GM12878 (cell line): Measurements from ENCODE around the gene ANKRD60. TPM values are rescaled to one million over a fixed set of nuclear protein-coding genes. Genes with fewer than 3 reads are reported as not detected.

Source experiments
- ATAC-seq: fragments of 200-7000 bp; cut with Tn5 transposase; 3 replicates; pipeline ENCODE4 v1.9.1; 2020; ENCODE audit warnings: mild to moderate bottlenecking, moderate library complexity
- BruUV-seq: library from RNA; stranded (reverse); fragments of 400-500 nt; replicated peaks from 2 replicates; lab custom pipeline; 2021; lab: Mats Ljungman, UMichigan
- CTCF ChIA-PET: fragments of 300-600 bp; sonication (Branson Sonifier 250); formaldehyde crosslinking; extraction: SDS; loops from one replicate; lab custom pipeline; 2021; ENCODE audit warnings: inconsistent platforms; lab: Yijun Ruan, JAX
- POLR2A ChIA-PET: fragments of 350-600 bp; formaldehyde crosslinking; extraction: SDS; loops from one replicate; lab custom pipeline; 2021; ENCODE audit warnings: inconsistent platforms; lab: Charles Lee
- RAD21 ChIA-PET: fragments of 300-600 bp; sonication (Branson Sonifier 250); formaldehyde crosslinking; loops from one replicate; lab custom pipeline; 2023; ENCODE audit warnings: antibody characterized with exemption; ENCODE audit not compliant: unreplicated experiment; lab: Charles Lee
- SMC1A ChIA-PET: fragments of 300-600 bp; sonication (Branson Sonifier 250); formaldehyde crosslinking; loops from one replicate; lab custom pipeline; 2023; ENCODE audit not compliant: unreplicated experiment, uncharacterized antibody; lab: Charles Lee
- DNase-seq: peaks from one replicate; pipeline ENCODE4 v3.0.0-alpha.2; 2011; ENCODE audit warnings: low read depth, low spot score
- FAIRE-seq: peaks from 3 replicates; lab custom pipeline; 2011; peaks lifted over from hg19 to GRCh38; lab: Jason Lieb, UNC
- H2AFZ ChIP-seq: 2 replicates; pipeline ENCODE4 v1.6.0; 2011; ENCODE audit warnings: low read depth, low read length, control low read depth; ENCODE audit not compliant: control insufficient read depth
- H3K27ac ChIP-seq: 2 replicates; pipeline ENCODE4 v1.5.1; 2011; ENCODE audit warnings: control low read depth; ENCODE audit not compliant: control insufficient read depth, insufficient read depth
- H3K27me3 ChIP-seq, 2 experiments: replicated peaks in 1 of 2; 2 replicates each; pipeline versions ENCODE4 v1.6.0 to v1.6.1; 2011; ENCODE audit warnings: low read length in 1 of 2; ENCODE audit not compliant: control insufficient read depth in 2 of 2, insufficient read depth in 2 of 2
- H3K36me3 ChIP-seq, 2 experiments: 2 replicates each; pipeline ENCODE4 v1.5.1; 2011; ENCODE audit warnings: low read length in 1 of 2; ENCODE audit not compliant: control insufficient read depth in 2 of 2, insufficient read depth in 2 of 2
- H3K4me1 ChIP-seq: 2 replicates; pipeline ENCODE4 v1.6.1; 2011; ENCODE audit warnings: mild to moderate bottlenecking, low read length, moderate library complexity, mixed read lengths; ENCODE audit not compliant: control insufficient read depth, insufficient read depth
- H3K4me2 ChIP-seq: 2 replicates; pipeline ENCODE4 v1.6.0; 2011; ENCODE audit warnings: control low read depth; ENCODE audit not compliant: control insufficient read depth, insufficient read depth
- H3K4me3 ChIP-seq: fragments of 200-600 bp; sonication (generic); 2 replicates; pipeline ENCODE4 v1.5.1; 2016
- H3K79me2 ChIP-seq: 2 replicates; pipeline ENCODE4 v1.6.0; 2011; ENCODE audit warnings: low read length; ENCODE audit not compliant: control insufficient read depth, insufficient read depth
- H3K9ac ChIP-seq: 2 replicates; pipeline ENCODE4 v1.8.0; 2011; ENCODE audit warnings: low read length, control low read depth, mixed read lengths; ENCODE audit not compliant: control insufficient read depth, insufficient read depth
- H3K9me3 ChIP-seq: replicated peaks from 3 replicates; pipeline ENCODE4 v1.5.1; 2011; ENCODE audit warnings: mild to moderate bottlenecking, low read length; ENCODE audit not compliant: control insufficient read depth, insufficient read depth
- H4K20me1 ChIP-seq: 2 replicates; pipeline ENCODE4 v1.6.0; 2011; ENCODE audit not compliant: control insufficient read depth, insufficient read depth
- ASH2L ChIP-seq: fragments of 300-600, 200-600 bp; sonication (generic); IDR thresholded peaks from 2 replicates; pipeline ENCODE4 v1.6.1; 2017; ENCODE audit warnings: low read depth, mild to moderate bottlenecking, borderline replicate concordance
- CREM ChIP-seq: IDR thresholded peaks from 2 replicates; pipeline ENCODE4 v1.6.1; 2014; ENCODE audit warnings: antibody characterized with exemption, low read depth
- EED ChIP-seq: sonication (generic); IDR thresholded peaks from 2 replicates; pipeline ENCODE4 v1.6.1; 2016; ENCODE audit warnings: antibody characterized with exemption, low read depth
- EZH2 ChIP-seq: IDR thresholded peaks from 2 replicates; pipeline ENCODE4 v1.6.1; 2012; ENCODE audit warnings: low read depth, mild to moderate bottlenecking, control low read depth, inconsistent platforms, low read length, borderline replicate concordance; ENCODE audit not compliant: control insufficient read depth
- HDAC2 ChIP-seq: fragments of 200-600 bp; sonication (generic); IDR thresholded peaks from 2 replicates; pipeline ENCODE4 v1.6.1; 2017
- HDGF ChIP-seq: fragments of 450-650 bp; IDR thresholded peaks from 2 replicates; pipeline ENCODE4 v1.6.1; 2016; ENCODE audit warnings: antibody characterized with exemption
- MAX ChIP-seq: IDR thresholded peaks from 2 replicates; pipeline ENCODE4 v1.6.1; 2012; ENCODE audit warnings: low read depth, low read length, improper control_type of control experiment
- MEF2B ChIP-seq: fragments of 450-650 bp; IDR thresholded peaks from 2 replicates; pipeline ENCODE4 v1.6.1; 2018; ENCODE audit warnings: mild to moderate bottlenecking, moderate library complexity; ENCODE audit not compliant: partially characterized antibody, poor library complexity, severe bottlenecking
- NR2C1 ChIP-seq: fragments of 450-650 bp; IDR thresholded peaks from 2 replicates; pipeline ENCODE4 v1.6.1; 2017; ENCODE audit warnings: antibody characterized with exemption, mild to moderate bottlenecking, moderate library complexity
- PML ChIP-seq: IDR thresholded peaks from 2 replicates; pipeline ENCODE4 v1.6.1; 2012; ENCODE audit warnings: low read length, inconsistent platforms
- POLR2A ChIP-seq: IDR thresholded peaks from 2 replicates; pipeline ENCODE4 v1.6.1; 2011; ENCODE audit warnings: low read depth, mild to moderate bottlenecking, low read length
- RAD21 ChIP-seq: IDR thresholded peaks from 2 replicates; pipeline ENCODE4 v1.6.1; 2011; ENCODE audit warnings: mild to moderate bottlenecking, low read depth, low read length, moderate library complexity; ENCODE audit not compliant: insufficient read depth
- RAD51 ChIP-seq: fragments of 450-650 bp; IDR thresholded peaks from 2 replicates; pipeline ENCODE4 v1.6.1; 2016; ENCODE audit warnings: moderate library complexity, mild to moderate bottlenecking, inconsistent platforms
- RCOR1 ChIP-seq: conservative IDR thresholded peaks from 2 replicates; pipeline ENCODE4 v1.6.1; 2012; ENCODE audit warnings: low read depth, low read length, improper control_type of control experiment
- SIX5 ChIP-seq: IDR thresholded peaks from 2 replicates; pipeline ENCODE4 v1.6.1; 2011; ENCODE audit warnings: mild to moderate bottlenecking, low read depth, low read length, moderate library complexity; ENCODE audit not compliant: severe bottlenecking
- SMAD1 ChIP-seq: fragments of 450-650 bp; IDR thresholded peaks from 2 replicates; pipeline ENCODE4 v1.6.1; 2018; ENCODE audit warnings: mild to moderate bottlenecking, low read depth; ENCODE audit not compliant: partially characterized antibody
- YBX1 ChIP-seq: fragments of 450-650 bp; IDR thresholded peaks from 2 replicates; pipeline ENCODE4 v1.6.1; 2016; ENCODE audit warnings: antibody characterized with exemption
- ZSCAN29 ChIP-seq: fragments of 450-650 bp; IDR thresholded peaks from 2 replicates; pipeline ENCODE4 v1.6.1; 2017; ENCODE audit warnings: mild to moderate bottlenecking, moderate library complexity
- WGBS: methylation state at CpG from one replicate; pipeline ENCODE4 v1.1.6; 2016; ENCODE audit warnings: low lambda C conversion rate; ENCODE audit not compliant: insufficient replicate concordance, insufficient coverage; ENCODE audit errors: missing lambda C conversion rate; 5-methylcytosine and 5-hydroxymethylcytosine counted together
- in situ Hi-C: fragments of 300-500 bp; cut with MboI; formaldehyde crosslinking; loops from 9 replicates; pipeline ENCODE4 v1.14.3; 2018; ENCODE audit warnings: mixed read lengths
- intact Hi-C: fragments of 100-400 bp; cut with micrococcal nuclease; formaldehyde crosslinking; loops from one replicate; pipeline ENCODE4 v1.14.2; 2022; ENCODE audit not compliant: unreplicated experiment
- polyA plus RNA-seq, 11 experiments: library from polyadenylated mRNA; depleted of rRNA in 4 of 11; unstranded in 6 of 11; stranded (reverse) in 5 of 11; fragments of >200 nt; fragmentation: Nextera tagmentation in 4 of 11; fragmentation: Illumina TruSeq in 1 of 11; extraction: Ambion mirVana in 4 of 11; extraction: Trizol in 1 of 11; gene quantifications; 1 replicate in 1 of 11; 2 replicates in 10 of 11; pipeline versions ENCODE4 v1.2.1 to v1.2.3, GENCODE V29; 2011 to 2016; ENCODE audit warnings: inconsistent platforms in 2 of 11, missing spikeins in 2 of 11, low read depth in 1 of 11
- total RNA-seq, 4 experiments: library from RNA; depleted of rRNA in 3 of 4; stranded (reverse); fragments of >200 nt in 3 of 4; fragmentation: Illumina TruSeq in 1 of 4; extraction: Trizol in 1 of 4; gene quantifications; 2 replicates each; pipeline versions ENCODE4 v1.2.1 to v1.2.3, GENCODE V29; 2013 to 2021
- TF ChIP-seq, protein P1 (sequence below): fragments of 450-650 bp; IDR thresholded peaks from 2 replicates; pipeline ENCODE4 v1.6.1; 2016; ENCODE audit warnings: mild to moderate bottlenecking

ANKRD60 gene
- total and polyA plus RNA-seq, 10 of the 15 experiments (the other 5 are each of a cell fraction or from before 2014, with no cell fraction given), result not detected

DNA sequence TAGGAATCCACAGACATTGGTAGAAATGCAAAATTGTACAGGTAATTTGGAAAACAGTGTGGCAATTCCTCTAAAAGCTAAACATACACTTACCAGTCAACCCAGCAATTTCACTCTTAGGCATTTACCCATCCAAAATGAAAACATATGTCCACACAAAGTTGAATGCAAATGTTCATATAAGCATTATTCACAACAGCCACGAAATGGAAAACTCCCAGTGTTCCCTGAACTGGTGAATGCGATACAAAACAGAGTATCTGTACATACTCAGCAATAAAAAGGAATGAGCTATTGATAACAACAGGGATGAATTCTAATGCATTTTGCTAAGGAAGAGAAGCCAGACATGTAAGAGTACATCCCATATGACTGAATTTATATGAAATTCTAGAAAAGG lies 48.7 kb upstream of the ANKRD60 start:
- Histone ChIP-seq H3K9ac (no peak overlapping the region), H2AFZ (no peak overlapping the region), H4K20me1 (no peaks in the 10 kb centered on the region), H3K27me3 (no peaks in the 10 kb centered on the region), H3K36me3 (no peaks in the 10 kb centered on the region), H3K4me1 (no peaks in the 10 kb centered on the region), H3K4me3 (no peak overlapping the region), H3K27ac (no peak overlapping the region), H3K4me2 (no peak overlapping the region), H3K9me3 (no peaks in the 10 kb centered on the region; the same call in 2 of the 3 replicates), H3K79me2 (no peaks in the 10 kb centered on the region)
- no TSS peak for BruUV-seq
- WGBS, result 36% methylated on average over 2 of the region's 2 CpGs
- FAIRE-seq, result no peak
- in situ Hi-C loops (no loop called here), intact Hi-C loops (no loop called here)
- TF ChIP-seq MEF2B (no peak), MAX (no peak), SIX5 (no peak), RCOR1 (no peak), POLR2A (no peak), HDAC2 (no peak), SMAD1 (no peak), EZH2 (no peak), EED (no peak), ASH2L (no peak), RAD21 (no peak), RAD51 (no peak), YBX1 (no peak), HDGF (no peak), CREM (no peak), ZSCAN29 (no peak), NR2C1 (no peak), PML (no peak)
- TF ChIP-seq, protein P1, sequence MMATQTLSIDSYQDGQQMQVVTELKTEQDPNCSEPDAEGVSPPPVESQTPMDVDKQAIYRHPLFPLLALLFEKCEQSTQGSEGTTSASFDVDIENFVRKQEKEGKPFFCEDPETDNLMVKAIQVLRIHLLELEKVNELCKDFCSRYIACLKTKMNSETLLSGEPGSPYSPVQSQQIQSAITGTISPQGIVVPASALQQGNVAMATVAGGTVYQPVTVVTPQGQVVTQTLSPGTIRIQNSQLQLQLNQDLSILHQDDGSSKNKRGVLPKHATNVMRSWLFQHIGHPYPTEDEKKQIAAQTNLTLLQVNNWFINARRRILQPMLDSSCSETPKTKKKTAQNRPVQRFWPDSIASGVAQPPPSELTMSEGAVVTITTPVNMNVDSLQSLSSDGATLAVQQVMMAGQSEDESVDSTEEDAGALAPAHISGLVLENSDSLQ, result no peak
- ChIA-PET POLR2A (no interaction called here), CTCF (no interaction called here), SMC1A (no interaction called here), RAD21 (no interaction called here)
- no peak for ATAC-seq
- no peak for DNase-seq
